ENCODE measurements around the gene COL4A2.

The COL4A2 gene

GRCh38 chr13:110463871-110464510, 156.9 kb downstream of the COL4A2 start:
- no peak for DNase-seq (ENCODE audit: extremely low read depth, low read depth)
- no peak overlapping the region for H3K4me3 ChIP-seq (replicated peaks; ENCODE audit: low read depth, low read length)
- TF ChIP-seq CTCF (IDR thresholded peaks at IDR 0.05; ENCODE audit: low read depth, low read length, missing control alignments) = no peak

DNA sequence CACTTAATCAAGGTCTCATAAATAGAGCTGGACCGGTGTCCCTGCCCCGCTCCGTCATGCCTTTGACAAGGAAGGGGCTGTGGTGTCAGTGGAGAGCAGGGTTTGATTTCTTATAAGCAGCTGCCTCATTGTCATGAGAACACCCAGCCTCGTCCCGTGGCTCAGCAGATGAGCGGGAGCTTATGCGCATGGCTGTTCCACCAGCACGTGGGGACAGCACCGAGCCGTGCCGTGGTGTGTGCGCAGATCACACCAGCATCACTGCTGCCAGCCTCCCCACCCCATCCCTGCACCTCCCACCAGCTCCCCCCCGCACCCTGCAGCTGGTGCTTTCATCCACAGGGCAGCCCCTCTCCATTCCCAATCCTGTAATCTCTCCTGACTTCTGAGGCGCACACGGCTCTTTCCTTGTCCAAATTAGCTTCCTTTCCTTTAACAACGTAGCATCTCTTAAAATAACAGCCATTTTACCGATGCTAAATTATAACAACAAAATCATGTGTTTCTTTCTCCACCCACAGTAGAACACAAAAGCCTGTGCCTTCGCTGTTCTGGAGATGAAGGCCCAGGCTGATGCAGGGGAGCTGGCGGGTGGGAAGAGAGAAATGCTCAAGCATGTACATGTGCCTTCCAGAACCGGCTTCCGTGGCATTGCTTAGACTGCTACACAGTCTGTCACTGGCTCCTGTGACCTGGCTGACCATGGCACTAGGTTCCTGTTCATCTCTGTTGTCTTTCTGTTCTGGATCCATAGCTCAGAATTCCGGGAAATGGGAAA, 157.7 kb downstream of the COL4A2 start:
- DNase-seq (ENCODE audit: extremely low read depth, low read depth) = no peak
- no peak for TF ChIP-seq CTCF (IDR thresholded peaks at IDR 0.05; ENCODE audit: low read depth, low read length, missing control alignments)
- no peak overlapping the region for H3K4me3 ChIP-seq (replicated peaks; ENCODE audit: low read depth, low read length)

GRCh38 chr13:110465696-110466095, 158.6 kb downstream of the COL4A2 start:
- no peak overlapping the region for H3K4me3 ChIP-seq (replicated peaks; ENCODE audit: low read depth, low read length)
- no peak for TF ChIP-seq CTCF (IDR thresholded peaks at IDR 0.05; ENCODE audit: low read depth, low read length, missing control alignments)
- DNase-seq (ENCODE audit: extremely low read depth, low read depth) = no peak

DNA sequence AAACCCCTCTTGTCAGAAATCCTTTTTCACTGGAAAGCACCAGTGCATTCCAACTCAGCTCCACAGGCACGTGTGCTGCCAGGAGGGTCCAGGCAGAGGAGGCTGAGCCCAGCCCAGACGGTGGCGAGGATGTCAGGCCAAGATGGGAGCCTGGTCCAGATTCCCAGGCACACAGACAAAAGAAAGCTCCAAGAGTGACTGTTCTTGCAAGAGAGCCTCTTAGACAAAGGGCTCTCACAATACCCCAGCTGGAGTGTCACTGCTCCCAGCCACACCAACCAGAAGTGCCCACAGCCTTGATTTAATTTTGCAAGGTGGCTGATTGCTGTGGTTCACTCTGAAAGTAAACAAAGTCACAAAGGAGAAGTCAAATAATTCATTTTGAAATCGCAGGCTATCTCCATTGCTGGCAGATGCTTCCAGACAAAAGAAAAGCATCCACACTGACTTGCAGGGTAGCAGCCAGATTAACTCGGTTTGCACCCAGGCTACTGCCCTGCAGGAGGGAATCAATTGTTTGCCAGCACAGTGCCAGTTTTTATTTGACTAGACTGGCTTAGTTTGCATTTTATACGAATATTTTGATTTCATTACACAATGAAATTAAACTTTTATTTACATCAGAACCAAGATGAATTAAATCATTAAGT, 159.3 kb downstream of the COL4A2 start:
- H3K4me3 ChIP-seq (replicated peaks; ENCODE audit: low read depth, low read length) = no peak overlapping the region
- TF ChIP-seq CTCF (IDR thresholded peaks at IDR 0.05; ENCODE audit: low read depth, low read length, missing control alignments) = no peak
- no peak for DNase-seq (ENCODE audit: extremely low read depth, low read depth)

GRCh38 chr13:110467516-110468110, 160.5 kb downstream of the COL4A2 start:
- H3K4me3 ChIP-seq (replicated peaks; ENCODE audit: low read depth, low read length) = no peak overlapping the region
- no peak for TF ChIP-seq CTCF (IDR thresholded peaks at IDR 0.05; ENCODE audit: low read depth, low read length, missing control alignments)
- no peak for DNase-seq (ENCODE audit: extremely low read depth, low read depth)

- TF ChIP-seq CTCF (IDR thresholded peaks at IDR 0.05; ENCODE audit: low read depth, low read length, missing control alignments) = no peak
These were observed 162.0 kb downstream of the COL4A2 start for GRCh38 chr13:110468986-110469495.

More at GRCh38 chr13:110468986-110469495, 162.0 kb downstream of the COL4A2 start:
- H3K4me3 ChIP-seq (replicated peaks; ENCODE audit: low read depth, low read length) = no peak overlapping the region
- no peak for DNase-seq (ENCODE audit: extremely low read depth, low read depth)
